Activated naive CD8-positive, alpha-beta T cell treated with anti-CD3 and anti-CD28 coated beads, Interleukin-2, amount 10 ng/mL, durations not matched to agents 7 days and 5 days (primary cell): ENCODE measurements around the gene ARPC5. TPM values are rescaled to one million over a fixed set of nuclear protein-coding genes. Genes with fewer than 3 reads are reported as not detected.
A peak's percentile ranks its signal among the peaks of the same experiment; 100 is the strongest.

Source experiments
- ATAC-seq: fragments of 150-1000 bp; cut with Tn5 transposase; one replicate; pipeline ENCODE4 v1.10.0; 2021; ENCODE audit warnings: low read depth, moderate library complexity
- POLR2A ChIA-PET: fragments of 350-600 bp; sonication (Branson Sonifier 250); formaldehyde crosslinking; loops from one replicate; lab custom pipeline; 2021; ENCODE audit warnings: antibody characterized with exemption; lab: Charles Lee
- DNase-seq: peaks from one replicate; pipeline ENCODE4 v3.0.0; 2021
- H3K27ac Mint-ChIP-seq: one replicate; pipeline ENCODE4 v1.8.0; 2022; ENCODE audit warnings: mild to moderate bottlenecking, mixed read lengths
- H3K27me3 Mint-ChIP-seq: one replicate; pipeline ENCODE4 v1.8.0; 2022; ENCODE audit warnings: mild to moderate bottlenecking, moderate library complexity, mixed read lengths
- H3K36me3 Mint-ChIP-seq: one replicate; pipeline ENCODE4 v1.8.0; 2021; ENCODE audit warnings: mild to moderate bottlenecking, mixed read lengths
- H3K4me1 Mint-ChIP-seq: one replicate; pipeline ENCODE4 v1.8.0; 2021; ENCODE audit warnings: mixed read lengths
- H3K4me3 Mint-ChIP-seq: one replicate; pipeline ENCODE4 v1.8.0; 2022; ENCODE audit warnings: mild to moderate bottlenecking, moderate library complexity, mixed read lengths
- H3K9me3 Mint-ChIP-seq: one replicate; pipeline ENCODE4 v1.8.0; 2021; ENCODE audit warnings: mixed read lengths
- total RNA-seq, 2 experiments: library from RNA; stranded (reverse); gene quantifications; one replicate each; pipeline ENCODE4 v1.2.3, GENCODE V29; 2021

Gene ARPC5
- total RNA-seq, 2 experiments from 2014 or later = 186 to 207 TPM

GRCh38 chr1:183600634-183601033 lies 34.9 kb downstream of the ARPC5 start:
- H3K4me1 Mint-ChIP-seq = peaks cover 26% of the 10 kb centered on the region
- POLR2A ChIA-PET = no interaction called here
- no peak for ATAC-seq

GRCh38 chr1:183600136-183600535 lies 35.4 kb downstream of the ARPC5 start:
- H3K4me1 Mint-ChIP-seq = peaks cover 24% of the 10 kb centered on the region
- no peak overlapping the region for H3K4me3 Mint-ChIP-seq
- H3K36me3 Mint-ChIP-seq = peaks cover 4% of the 10 kb centered on the region
- peaks cover 18% of the 10 kb centered on the region for H3K27me3 Mint-ChIP-seq
- no peak for ATAC-seq
- DNase-seq = no peak
- no peaks in the 10 kb centered on the region for H3K9me3 Mint-ChIP-seq
- POLR2A ChIA-PET = no interaction called here
- no peak overlapping the region for H3K27ac Mint-ChIP-seq

More at GRCh38 chr1:183600634-183601033, 34.9 kb downstream of the ARPC5 start:
- H3K36me3 Mint-ChIP-seq = peaks cover 4% of the 10 kb centered on the region
- no peak overlapping the region for H3K4me3 Mint-ChIP-seq
- H3K9me3 Mint-ChIP-seq = no peaks in the 10 kb centered on the region
- H3K27me3 Mint-ChIP-seq = peaks cover 15% of the 10 kb centered on the region
- no peak overlapping the region for H3K27ac Mint-ChIP-seq
- no peak for DNase-seq

- H3K27ac Mint-ChIP-seq = no peak overlapping the region
- peak overlapping the region; percentile 7 for H3K4me3 Mint-ChIP-seq
- POLR2A ChIA-PET = no interaction called here
- no peaks in the 10 kb centered on the region for H3K9me3 Mint-ChIP-seq
- peaks cover 16% of the 10 kb centered on the region for H3K4me1 Mint-ChIP-seq
- DNase-seq (no peak), ATAC-seq (peak; percentile 63)
- H3K27me3 Mint-ChIP-seq = peaks cover 11% of the 10 kb centered on the region
- H3K36me3 Mint-ChIP-seq = peaks cover 4% of the 10 kb centered on the region
Observed at GRCh38 chr1:183598386-183598785, 37.2 kb downstream of the ARPC5 start.

- Mint-ChIP-seq H3K4me3 (peak overlapping the region; percentile 7), H3K36me3 (peaks cover 4% of the 10 kb centered on the region), H3K27ac (no peak overlapping the region), H3K27me3 (peaks cover 11% of the 10 kb centered on the region), H3K9me3 (no peaks in the 10 kb centered on the region), H3K4me1 (peaks cover 16% of the 10 kb centered on the region)
- no peak for DNase-seq
- POLR2A ChIA-PET = no interaction called here
- no peak for ATAC-seq
Observed at GRCh38 chr1:183597656-183598347, 37.8 kb downstream of the ARPC5 start.

- POLR2A ChIA-PET = no interaction called here
- ATAC-seq = no peak
- DNase-seq = no peak
- H3K27ac Mint-ChIP-seq = no peak overlapping the region
- peaks cover 4% of the 10 kb centered on the region for H3K36me3 Mint-ChIP-seq
- peaks cover 11% of the 10 kb centered on the region for H3K27me3 Mint-ChIP-seq
- peaks cover 16% of the 10 kb centered on the region for H3K4me1 Mint-ChIP-seq
- H3K9me3 Mint-ChIP-seq = no peaks in the 10 kb centered on the region
- no peak overlapping the region for H3K4me3 Mint-ChIP-seq
Observed at GRCh38 chr1:183596500-183596899, 39.1 kb downstream of the ARPC5 start.

- POLR2A ChIA-PET = no interaction called here
- Mint-ChIP-seq H3K36me3 (peaks cover 1% of the 10 kb centered on the region), H3K4me3 (no peak overlapping the region), H3K27me3 (peaks cover 11% of the 10 kb centered on the region), H3K9me3 (no peaks in the 10 kb centered on the region), H3K27ac (no peak overlapping the region), H3K4me1 (peaks cover 17% of the 10 kb centered on the region)
- no peak for DNase-seq
- no peak for ATAC-seq
Observed at GRCh38 chr1:183595537-183595936, 40.0 kb downstream of the ARPC5 start.

GRCh38 chr1:183593356-183593755 lies 42.2 kb downstream of the ARPC5 start:
- Mint-ChIP-seq H3K27me3 (peaks cover 10% of the 10 kb centered on the region), H3K27ac (no peak overlapping the region), H3K36me3 (no peaks in the 10 kb centered on the region), H3K4me3 (no peak overlapping the region), H3K4me1 (peaks cover 33% of the 10 kb centered on the region), H3K9me3 (no peaks in the 10 kb centered on the region)
- no peak for DNase-seq
- ATAC-seq = no peak
- POLR2A ChIA-PET = no interaction called here

- H3K9me3 Mint-ChIP-seq = no peaks in the 10 kb centered on the region
- no peak overlapping the region for H3K27ac Mint-ChIP-seq
- no peak for DNase-seq
- POLR2A ChIA-PET = no interaction called here
- H3K4me3 Mint-ChIP-seq = no peak overlapping the region
- peaks cover 10% of the 10 kb centered on the region for H3K27me3 Mint-ChIP-seq
- peaks cover 30% of the 10 kb centered on the region for H3K4me1 Mint-ChIP-seq
- no peaks in the 10 kb centered on the region for H3K36me3 Mint-ChIP-seq
- no peak for ATAC-seq
Observed at GRCh38 chr1:183592733-183593132, 42.9 kb downstream of the ARPC5 start.

GRCh38 chr1:183590244-183591191 lies 45.1 kb downstream of the ARPC5 start, which contains the start of gene NCF2:
Gene NCF2, minus strand, starts transcription at chr1:183590459. Its CDS starts 130 bp downstream, at chr1:183590329.
- Mint-ChIP-seq H3K4me3 (peak within 1 kb of the TSS; percentile 75), H3K27me3 (peaks cover 3% of the 10 kb centered on the region), H3K4me1 (peaks cover 24% of the 10 kb centered on the region), H3K9me3 (no peaks in the 10 kb centered on the region), H3K36me3 (no peaks in the 10 kb centered on the region), H3K27ac (peak within 1 kb of the TSS; percentile 93)
- peak; percentile 99 for ATAC-seq
- DNase-seq = peak; percentile 52
- POLR2A ChIA-PET = interaction anchor here (0.5 to 4.0 kb wide), 5 partner anchors 11 to 793 kb away, joined by 3 to 28 read pairs (median 4); partner anchors contain the start of gene SMG7

- Mint-ChIP-seq H3K9me3 (no peaks in the 10 kb centered on the region), H3K36me3 (no peaks in the 10 kb centered on the region), H3K27me3 (no peaks in the 10 kb centered on the region), H3K4me1 (peaks cover 29% of the 10 kb centered on the region), H3K4me3 (peak overlapping the region; percentile 75), H3K27ac (peak overlapping the region; percentile 93)
- DNase-seq = no peak
- POLR2A ChIA-PET = interaction anchor here (0.5 to 4.0 kb wide), 4 partner anchors 11 to 117 kb away, joined by 3 to 28 read pairs (median 4); partner anchors contain the start of gene SMG7
- no peak for ATAC-seq
Observed at GRCh38 chr1:183589874-183590243, 45.7 kb downstream of the ARPC5 start.

GRCh38 chr1:183589384-183589783 lies 46.2 kb downstream of the ARPC5 start:
- no peaks in the 10 kb centered on the region for H3K36me3 Mint-ChIP-seq
- no peaks in the 10 kb centered on the region for H3K9me3 Mint-ChIP-seq
- DNase-seq = no peak
- H3K4me3 Mint-ChIP-seq = peak overlapping the region; percentile 75
- ATAC-seq = no peak
- no peaks in the 10 kb centered on the region for H3K27me3 Mint-ChIP-seq
- POLR2A ChIA-PET = interaction anchor here (1.0 to 4.0 kb wide), 4 partner anchors 10 to 117 kb away, joined by 3 to 28 read pairs (median 4); partner anchors contain the start of gene SMG7
- peaks cover 31% of the 10 kb centered on the region for H3K4me1 Mint-ChIP-seq
- H3K27ac Mint-ChIP-seq = peak overlapping the region; percentile 93

- POLR2A ChIA-PET = interaction anchor here (1.0 to 4.0 kb wide), 4 partner anchors 9 to 116 kb away, joined by 3 to 28 read pairs (median 4); partner anchors contain the start of gene SMG7
- Mint-ChIP-seq H3K9me3 (no peaks in the 10 kb centered on the region), H3K27me3 (no peaks in the 10 kb centered on the region), H3K4me1 (peaks cover 31% of the 10 kb centered on the region), H3K4me3 (peak overlapping the region; percentile 75), H3K27ac (peak overlapping the region; percentile 93), H3K36me3 (no peaks in the 10 kb centered on the region)
- ATAC-seq (no peak), DNase-seq (no peak)
Observed at GRCh38 chr1:183588827-183589226, 46.8 kb downstream of the ARPC5 start.

- POLR2A ChIA-PET = no interaction called here
- no peaks in the 10 kb centered on the region for H3K27me3 Mint-ChIP-seq
- no peaks in the 10 kb centered on the region for H3K36me3 Mint-ChIP-seq
- H3K4me1 Mint-ChIP-seq = peaks cover 31% of the 10 kb centered on the region
- no peaks in the 10 kb centered on the region for H3K9me3 Mint-ChIP-seq
- ATAC-seq (no peak), DNase-seq (no peak)
- no peak overlapping the region for H3K4me3 Mint-ChIP-seq
- H3K27ac Mint-ChIP-seq = no peak overlapping the region
Observed at GRCh38 chr1:183586926-183587325, 48.7 kb downstream of the ARPC5 start.
